Activated CD8-positive, alpha-beta T cell treated with anti-CD3 and anti-CD28 coated beads, Interleukin-2, amount 10 ng/mL, durations not matched to agents 7 days and 5 days (primary cell): ENCODE measurements around the gene JUNB. TPM values are rescaled to one million over a fixed set of nuclear protein-coding genes. Genes with fewer than 3 reads are reported as not detected.
A peak's percentile ranks its signal among the peaks of the same experiment; 100 is the strongest.

Experiments used
- ATAC-seq: fragments of 150-1000 bp; cut with Tn5 transposase; one replicate; pipeline ENCODE4 v1.10.0; 2021; ENCODE audit warnings: moderate library complexity
- CTCF ChIA-PET: fragments of 350-600 bp; sonication (Branson Sonifier 250); formaldehyde crosslinking; loops from one replicate; lab custom pipeline; 2021; ENCODE audit warnings: antibody characterized with exemption; lab: Charles Lee
- POLR2A ChIA-PET: fragments of 350-600 bp; sonication (Branson Sonifier 250); formaldehyde crosslinking; loops from one replicate; lab custom pipeline; 2021; ENCODE audit warnings: antibody characterized with exemption; lab: Charles Lee
- DNase-seq: peaks from one replicate; pipeline ENCODE4 v3.0.0-alpha.2; 2020
- H3K27ac Mint-ChIP-seq: one replicate; pipeline ENCODE4 v1.8.0; 2021; ENCODE audit warnings: mild to moderate bottlenecking, mixed read lengths
- H3K27me3 Mint-ChIP-seq: one replicate; pipeline ENCODE4 v1.8.0; 2021; ENCODE audit warnings: low read depth, mixed read lengths
- H3K36me3 Mint-ChIP-seq: one replicate; pipeline ENCODE4 v1.8.0; 2021; ENCODE audit warnings: low read depth, mixed read lengths
- H3K4me1 Mint-ChIP-seq: one replicate; pipeline ENCODE4 v1.8.0; 2021; ENCODE audit warnings: low read depth, mixed read lengths
- H3K4me3 Mint-ChIP-seq: one replicate; pipeline ENCODE4 v1.8.0; 2021; ENCODE audit warnings: mild to moderate bottlenecking, mixed read lengths
- H3K9me3 Mint-ChIP-seq: one replicate; pipeline ENCODE4 v1.8.0; 2022; ENCODE audit warnings: mixed read lengths; ENCODE audit not compliant: insufficient read depth
- total RNA-seq, 2 experiments: library from RNA; stranded (reverse); gene quantifications; one replicate each; pipeline ENCODE4 v1.2.3, GENCODE V29; 2021

Gene JUNB
- total RNA-seq, 2 experiments from 2014 or later, result 90.4 to 92.9 TPM

- Mint-ChIP-seq H3K27me3 (peaks cover 72% of the 10 kb centered on the region), H3K4me3 (no peak overlapping the region), H3K27ac (no peak overlapping the region), H3K4me1 (peaks cover 19% of the 10 kb centered on the region), H3K36me3 (no peaks in the 10 kb centered on the region), H3K9me3 (no peaks in the 10 kb centered on the region)
- DNase-seq (peak; percentile 49), ATAC-seq (no peak)
- ChIA-PET CTCF (interaction anchor here (0.9 to 1.3 kb wide), 4 partner anchors 10 to 39 kb away, joined by 3 to 5 read pairs (median 3); no protein-coding TSS in a partner anchor), POLR2A (interaction anchor here (0.9 kb wide), 1 partner anchor 37 kb away, joined by 3 read pairs; no protein-coding TSS in a partner anchor)
Measured at GRCh38 chr19:12834976-12835757, 43.9 kb downstream of the JUNB start.

- H3K36me3 Mint-ChIP-seq, result no peaks in the 10 kb centered on the region
- ChIA-PET POLR2A (no interaction called here), CTCF (interaction anchor here (1.0 to 1.4 kb wide), 2 partner anchors 11 to 34 kb away, joined by 3 to 15 read pairs; partner anchors contain the start of gene THSD8)
- H3K27ac Mint-ChIP-seq, result no peak overlapping the region
- H3K9me3 Mint-ChIP-seq, result no peaks in the 10 kb centered on the region
- no peak overlapping the region for H3K4me3 Mint-ChIP-seq
- peaks cover 33% of the 10 kb centered on the region for H3K4me1 Mint-ChIP-seq
- ATAC-seq, result no peak
- H3K27me3 Mint-ChIP-seq, result peaks cover 75% of the 10 kb centered on the region
- DNase-seq, result no peak
Measured at GRCh38 chr19:12836529-12836863, 45.2 kb downstream of the JUNB start.

GRCh38 chr19:12837225-12837624 is 45.9 kb downstream of the JUNB start:
- Mint-ChIP-seq H3K4me1 (peaks cover 34% of the 10 kb centered on the region), H3K27ac (no peak overlapping the region), H3K36me3 (no peaks in the 10 kb centered on the region), H3K4me3 (no peak overlapping the region), H3K27me3 (peaks cover 75% of the 10 kb centered on the region), H3K9me3 (no peaks in the 10 kb centered on the region)
- ATAC-seq (no peak), DNase-seq (no peak)
- CTCF ChIA-PET, result interaction anchor here (0.7 to 1.4 kb wide), 4 partner anchors 10 to 77 kb away, joined by 3 to 15 read pairs (median 3); partner anchors contain the start of gene THSD8
- POLR2A ChIA-PET, result interaction anchor here (1.4 kb wide), 1 partner anchor 31 kb away, joined by 3 read pairs; the partner anchor contains the start of gene RNASEH2A

- no peaks in the 10 kb centered on the region for H3K36me3 Mint-ChIP-seq
- ChIA-PET CTCF (interaction anchor here (0.9 kb wide), 1 partner anchor 32 kb away, joined by 3 read pairs; no protein-coding TSS in a partner anchor), POLR2A (interaction anchor here (1.4 kb wide), 1 partner anchor 32 kb away, joined by 3 read pairs; the partner anchor contains the start of gene RNASEH2A)
- no peak within 1 kb of the TSS for H3K27ac Mint-ChIP-seq
- H3K27me3 Mint-ChIP-seq, result peaks cover 74% of the 10 kb centered on the region
- peak within 1 kb of the TSS; percentile 26 for H3K4me3 Mint-ChIP-seq
- H3K9me3 Mint-ChIP-seq, result no peaks in the 10 kb centered on the region
- ATAC-seq, result peak; percentile 65
- DNase-seq, result peak; percentile 64
- peaks cover 27% of the 10 kb centered on the region for H3K4me1 Mint-ChIP-seq
Measured at GRCh38 chr19:12838182-12838885, 47.0 kb downstream of the JUNB start, which contains the start of gene MAST1. Gene MAST1 (plus strand): TSS chr19:12838515. CDS start chr19:12838573, 58 bp downstream.

GRCh38 chr19:12838886-12839756 is 47.8 kb downstream of the JUNB start:
- Mint-ChIP-seq H3K36me3 (no peaks in the 10 kb centered on the region), H3K4me1 (peaks cover 26% of the 10 kb centered on the region), H3K4me3 (peak overlapping the region; percentile 4), H3K9me3 (no peaks in the 10 kb centered on the region), H3K27me3 (peaks cover 72% of the 10 kb centered on the region), H3K27ac (no peak overlapping the region)
- ChIA-PET CTCF (interaction anchor here (0.9 kb wide), 1 partner anchor 31 kb away, joined by 3 read pairs; no protein-coding TSS in a partner anchor), POLR2A (no interaction called here)
- ATAC-seq (no peak), DNase-seq (peak; percentile 50)

GRCh38 chr19:12840091-12841079 is 49.1 kb downstream of the JUNB start:
- DNase-seq, result peak; percentile 68
- ChIA-PET POLR2A (no interaction called here), CTCF (no interaction called here)
- peaks cover 22% of the 10 kb centered on the region for H3K4me1 Mint-ChIP-seq
- H3K27ac Mint-ChIP-seq, result no peak overlapping the region
- peaks cover 65% of the 10 kb centered on the region for H3K27me3 Mint-ChIP-seq
- no peaks in the 10 kb centered on the region for H3K36me3 Mint-ChIP-seq
- no peaks in the 10 kb centered on the region for H3K9me3 Mint-ChIP-seq
- peak overlapping the region; percentile 30 for H3K4me3 Mint-ChIP-seq
- peak; percentile 43 for ATAC-seq

GRCh38 chr19:12841094-12841493 is 49.8 kb downstream of the JUNB start:
- no peaks in the 10 kb centered on the region for H3K9me3 Mint-ChIP-seq
- H3K36me3 Mint-ChIP-seq, result no peaks in the 10 kb centered on the region
- ATAC-seq (no peak), DNase-seq (peak; percentile 29)
- peaks cover 22% of the 10 kb centered on the region for H3K4me1 Mint-ChIP-seq
- peak overlapping the region; percentile 30 for H3K4me3 Mint-ChIP-seq
- ChIA-PET CTCF (no interaction called here), POLR2A (no interaction called here)
- H3K27ac Mint-ChIP-seq, result no peak overlapping the region
- H3K27me3 Mint-ChIP-seq, result peaks cover 60% of the 10 kb centered on the region

- Mint-ChIP-seq H3K4me1 (peaks cover 27% of the 10 kb centered on the region), H3K27me3 (peaks cover 53% of the 10 kb centered on the region), H3K27ac (no peak overlapping the region), H3K36me3 (no peaks in the 10 kb centered on the region), H3K9me3 (no peaks in the 10 kb centered on the region), H3K4me3 (no peak overlapping the region)
- ChIA-PET POLR2A (no interaction called here), CTCF (no interaction called here)
- DNase-seq (no peak), ATAC-seq (no peak)
Measured at GRCh38 chr19:12842511-12842910, 51.2 kb downstream of the JUNB start.
